NCI-H69 (cell line): ENCODE measurements around the gene SLC46A1.
"Not testable (repeated sequence)": the region's sequence is repeated elsewhere in the genome, so short reads cannot be mapped to it uniquely, and the experiment has no call there.

Experiments
- DNase-seq: peaks from one replicate; lab custom pipeline; 2025; lab: John Stamatoyannopoulos, UW

SLC46A1 gene

GRCh38 chr17:28405632-28406472 is at the start of gene SLC46A1:
Gene SLC46A1, minus strand, starts transcription at chr17:28406212. Its CDS starts 98 bp downstream, at chr17:28406114.
- peak; percentile 92 for DNase-seq

- no peak for DNase-seq
Measured at GRCh38 chr17:28449859-28450258, 43.8 kb upstream of the SLC46A1 start.

- DNase-seq, result no peak
Measured at GRCh38 chr17:28447396-28447760, 41.4 kb upstream of the SLC46A1 start.

GRCh38 chr17:28446716-28447395 is 40.8 kb upstream of the SLC46A1 start:
- peak; percentile 65 for DNase-seq

DNA sequence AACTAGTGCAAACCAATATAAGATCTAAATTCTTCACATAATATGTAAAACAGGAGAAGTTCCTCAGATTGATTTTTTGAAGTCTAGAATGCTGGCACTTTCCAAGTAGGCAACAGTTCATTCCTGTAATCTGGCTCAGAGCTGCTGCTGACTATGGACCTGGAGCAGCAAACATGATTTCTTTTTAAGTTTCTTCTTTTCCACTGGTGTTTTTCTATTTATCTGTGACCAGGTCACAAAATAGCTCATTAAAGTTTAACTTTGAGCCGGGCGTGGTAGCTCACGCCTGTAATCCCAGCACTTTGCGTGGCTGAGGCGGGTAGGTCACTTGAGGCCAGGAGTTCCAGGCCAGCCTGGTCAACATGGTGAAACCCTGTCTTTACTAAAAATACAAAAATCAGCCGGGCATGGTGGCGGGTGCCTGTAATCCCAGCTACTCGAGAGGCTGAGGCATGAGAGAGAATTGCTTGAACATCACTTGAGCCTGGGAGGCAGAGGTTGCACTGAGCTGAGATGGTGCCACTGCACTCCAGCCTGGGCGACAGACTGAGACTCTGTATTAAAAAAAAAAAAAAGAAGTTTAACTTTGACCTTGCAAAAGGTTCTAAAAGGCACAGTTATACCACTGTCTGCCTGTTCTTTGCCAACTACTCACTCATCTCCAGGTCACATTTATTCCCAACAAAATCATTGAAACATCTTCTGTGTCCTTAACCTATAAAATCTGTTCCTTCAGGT is 38.1 kb upstream of the SLC46A1 start:
- DNase-seq, result no peak

DNA sequence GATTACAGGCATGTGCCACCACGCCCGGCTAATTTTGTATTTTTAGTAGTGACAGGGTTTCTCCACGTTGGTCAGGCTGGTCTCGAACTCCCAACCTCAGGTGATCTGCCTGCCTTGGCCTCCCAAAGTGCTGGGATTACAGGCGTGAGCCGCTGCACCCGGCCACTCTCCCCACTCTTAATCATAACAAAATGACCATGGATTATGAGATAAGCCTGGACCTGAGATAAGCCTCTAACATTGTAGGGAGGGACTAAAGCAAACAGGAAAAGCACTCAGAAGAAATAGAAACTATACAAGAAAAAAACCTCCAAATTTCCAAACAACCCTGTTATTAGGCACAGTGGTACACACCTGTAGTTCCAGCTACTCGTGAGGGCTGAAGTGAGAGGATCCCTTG is 28.3 kb upstream of the SLC46A1 start:
- DNase-seq, result not testable (repeated sequence)

DNA sequence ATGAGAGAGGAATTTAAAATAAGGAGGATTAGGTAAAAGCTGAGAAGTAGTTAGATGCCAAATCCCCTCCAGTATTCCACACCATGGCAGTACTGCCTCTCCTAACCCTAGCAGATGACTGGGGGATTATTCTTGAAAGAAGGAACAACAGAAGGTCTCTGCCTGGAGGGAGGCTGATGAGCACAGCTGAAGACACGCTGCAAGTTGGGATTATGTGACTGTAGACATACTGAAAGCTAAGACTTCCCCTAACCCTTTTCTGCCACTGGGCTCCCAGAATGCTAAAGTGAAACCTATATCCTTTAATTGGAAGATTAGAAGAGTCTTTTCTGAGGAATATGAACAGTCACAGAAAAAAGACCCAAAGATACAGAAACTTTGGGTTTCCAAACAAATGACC is 27.7 kb upstream of the SLC46A1 start:
- DNase-seq, result no peak

DNA sequence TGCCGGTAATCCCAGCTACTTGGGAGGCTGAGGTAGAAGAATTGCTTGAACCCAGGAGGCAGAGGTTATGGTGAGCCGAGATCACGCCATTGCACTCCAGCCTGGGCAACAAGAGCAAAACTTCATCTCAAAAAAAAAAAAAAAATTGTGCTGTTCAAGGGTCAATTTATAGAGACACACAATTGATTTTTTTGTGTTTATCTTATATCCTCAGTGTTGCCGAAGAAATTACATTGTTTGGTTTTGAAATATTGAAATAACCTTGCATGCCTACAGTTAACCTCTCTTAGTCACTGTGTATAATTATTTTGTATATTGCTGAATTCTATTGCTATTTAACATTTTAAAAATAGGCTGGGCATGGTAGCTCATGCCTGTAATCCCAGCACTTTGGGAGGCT is 22.0 kb upstream of the SLC46A1 start:
- not testable (repeated sequence) for DNase-seq

DNA sequence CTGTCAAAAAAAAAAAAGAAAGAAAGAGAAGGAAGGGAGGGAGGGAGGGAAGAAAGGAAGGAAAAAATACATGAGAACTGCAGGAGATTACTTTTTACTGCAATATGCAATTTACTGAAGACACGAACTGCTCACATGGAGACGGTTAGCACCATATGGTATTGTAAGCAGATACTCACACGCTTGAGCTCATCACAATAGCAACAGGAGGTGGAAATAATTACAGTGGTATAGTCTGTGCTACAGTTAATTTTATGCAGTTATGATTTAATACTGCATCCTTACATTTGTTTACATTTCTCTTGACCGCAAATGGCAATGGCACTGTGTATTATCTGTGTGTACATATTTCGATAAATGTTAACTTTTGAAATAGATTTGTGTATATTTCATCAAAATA is 21.4 kb upstream of the SLC46A1 start:
- peak; percentile 97 for DNase-seq

- DNase-seq, result peak; percentile 64
Measured at GRCh38 chr17:28426081-28426519, 20.1 kb upstream of the SLC46A1 start.

DNA sequence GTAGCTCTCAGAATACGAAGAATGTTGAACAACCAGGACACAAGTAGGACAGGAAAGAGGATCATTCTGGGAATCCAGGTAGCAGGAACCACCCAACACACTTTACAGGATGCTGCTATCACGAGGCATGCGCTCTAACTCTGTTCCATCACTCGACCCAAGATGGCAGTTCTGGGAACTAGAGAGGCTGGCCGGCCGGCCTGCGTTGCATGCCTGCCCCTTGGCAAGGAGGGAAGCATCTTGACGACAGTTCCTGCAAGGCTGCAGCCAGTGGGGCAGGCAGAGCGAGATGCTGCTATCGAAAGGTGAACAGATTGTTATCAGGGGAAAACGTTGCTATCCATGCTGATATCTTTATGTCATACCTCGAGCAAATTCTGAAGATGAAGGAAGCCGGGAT is 19.2 kb upstream of the SLC46A1 start:
- DNase-seq, result no peak

GRCh38 chr17:28421787-28422305 is 15.8 kb upstream of the SLC46A1 start:
- no peak for DNase-seq

GRCh38 chr17:28416703-28417311 is 10.8 kb upstream of the SLC46A1 start:
- DNase-seq, result peak; percentile 90

DNA sequence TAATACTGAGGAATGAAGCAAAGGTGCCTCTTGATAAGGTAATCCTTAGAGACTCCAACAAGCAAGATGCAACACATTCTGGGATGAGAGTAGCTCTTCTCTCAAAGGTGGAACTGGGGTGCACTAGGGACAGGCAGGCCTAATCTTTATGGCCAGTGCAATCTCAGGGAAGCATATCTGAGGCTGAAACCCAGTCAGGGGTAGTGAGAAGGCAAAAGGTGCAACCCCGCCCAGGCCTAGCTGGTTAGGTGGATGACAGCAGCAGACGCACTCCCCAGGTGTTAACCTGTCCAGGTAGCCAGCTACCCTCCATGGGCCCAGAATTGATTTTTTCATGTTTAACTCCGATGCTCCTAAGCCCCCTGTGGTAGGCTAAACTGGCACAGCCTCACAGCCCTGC is 9.9 kb upstream of the SLC46A1 start:
- no peak for DNase-seq

DNA sequence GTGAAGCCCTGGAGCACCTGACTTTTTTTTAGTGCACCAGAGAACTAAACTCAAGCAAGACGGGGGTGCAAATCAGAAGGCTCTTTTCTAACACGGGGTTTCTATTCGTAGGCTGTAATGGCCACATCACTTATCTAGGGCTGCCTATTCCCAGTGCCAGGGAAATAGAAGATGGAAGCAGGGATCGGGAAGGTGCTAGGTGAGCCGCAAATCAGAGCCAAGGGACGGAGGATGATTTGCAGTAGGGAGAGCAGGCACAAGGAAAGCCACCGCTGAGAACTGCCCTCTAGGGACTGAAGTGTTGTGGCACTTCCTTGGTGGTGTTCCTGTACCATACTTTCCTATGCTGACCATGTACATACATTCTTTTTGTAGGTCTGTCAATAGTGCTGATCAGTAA is 7.8 kb upstream of the SLC46A1 start:
- DNase-seq, result no peak

DNA sequence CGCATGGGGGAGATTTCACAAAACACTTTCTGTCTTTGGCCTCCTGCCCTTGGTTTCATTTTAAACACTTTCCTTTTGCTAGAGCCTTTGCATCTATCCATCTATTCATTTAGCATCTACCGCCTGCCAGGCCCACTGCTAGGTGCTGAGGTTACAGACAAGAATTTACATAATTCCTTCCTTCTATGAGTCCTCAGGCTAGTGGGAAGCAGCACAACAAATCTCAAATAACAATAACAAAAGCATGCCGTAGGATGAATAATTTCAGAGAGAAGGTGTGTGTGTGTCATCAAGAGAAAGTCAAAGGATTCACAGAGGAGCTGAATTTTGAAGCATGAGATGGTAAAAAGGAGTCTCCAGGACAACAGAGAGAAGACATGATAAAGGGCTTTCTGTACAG is 6.1 kb upstream of the SLC46A1 start:
- DNase-seq, result no peak

DNA sequence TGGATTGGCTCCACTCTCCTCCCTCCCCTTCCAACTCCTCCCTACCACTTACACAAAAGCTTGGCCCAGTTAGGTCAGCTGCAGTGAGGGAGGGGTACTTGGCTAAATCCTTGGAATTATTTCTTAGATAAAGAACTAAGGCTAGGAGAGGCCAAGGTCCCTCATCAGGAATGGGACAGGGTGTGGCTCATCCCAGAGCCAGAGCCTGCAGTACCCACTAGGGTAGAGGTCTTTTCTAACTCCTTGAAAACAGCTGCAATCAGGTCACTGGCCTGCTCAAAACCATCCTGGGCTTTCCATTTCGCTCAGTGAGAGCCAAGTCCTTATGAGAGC is 1.9 kb upstream of the SLC46A1 start:
- DNase-seq, result no peak

GRCh38 chr17:28407130-28407973 is 1.3 kb upstream of the SLC46A1 start:
- peak; percentile 99 for DNase-seq

- peak; percentile 85 for DNase-seq
Measured at GRCh38 chr17:28406473-28406814, 432 bp upstream of the SLC46A1 start.

DNA sequence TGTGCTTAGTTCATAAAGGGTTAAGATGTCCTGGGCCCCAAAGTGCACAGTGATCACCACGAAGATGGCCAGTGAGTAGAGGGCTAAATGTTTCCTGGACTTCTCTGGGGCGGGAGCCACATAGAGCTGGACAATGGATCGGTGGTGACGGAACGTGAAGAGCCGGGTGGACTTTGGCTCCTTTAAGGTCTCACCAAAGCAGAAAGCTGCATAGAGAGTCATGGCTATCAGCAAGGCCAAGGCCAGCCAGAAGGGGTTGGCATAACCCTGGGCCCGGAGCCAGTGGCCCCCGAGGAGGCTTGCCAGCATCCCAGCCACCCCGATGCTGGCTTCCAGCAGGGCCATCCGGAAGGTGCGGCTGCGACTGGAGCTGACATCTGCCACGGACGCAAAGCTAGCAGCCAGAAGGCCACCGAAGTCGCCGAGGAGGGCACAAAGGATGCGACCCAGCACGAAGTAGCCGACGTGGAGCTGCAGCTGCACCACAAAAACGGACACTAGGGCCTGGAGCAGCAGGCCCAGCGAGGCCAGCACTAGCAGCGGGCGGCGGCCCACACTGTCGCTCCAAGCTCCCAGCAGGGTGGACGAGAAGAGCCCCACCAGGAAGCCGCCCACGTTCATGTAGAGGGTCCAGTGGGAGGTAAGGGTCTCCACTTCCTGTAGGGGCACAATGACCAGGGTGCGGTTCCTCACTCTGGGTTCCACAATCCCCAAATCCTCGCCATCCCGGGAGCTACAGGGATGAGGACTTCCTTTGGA is 1.0 kb downstream of the SLC46A1 start:
- DNase-seq, result peak; percentile 67

DNA sequence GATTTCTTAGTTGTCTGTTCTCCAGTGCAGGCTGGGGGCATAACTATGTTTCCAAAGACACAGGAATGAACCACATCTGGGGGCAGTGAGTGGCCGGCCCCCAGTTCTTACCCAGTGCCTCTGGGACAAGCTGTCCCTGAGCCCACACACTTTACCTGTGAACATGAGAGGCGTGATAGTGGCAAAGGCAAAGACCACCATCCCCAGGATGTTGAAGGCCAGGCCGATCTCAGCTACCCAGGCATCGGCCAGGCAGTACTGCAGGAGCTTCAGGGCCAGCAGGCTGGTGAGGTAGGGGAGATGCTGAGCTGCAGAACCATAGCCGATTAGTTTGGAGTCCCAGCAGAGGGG is 1.6 kb downstream of the SLC46A1 start:
- DNase-seq, result no peak
